AG09319 (cell line): Measurements from ENCODE around the gene SOAT2.

ENCODE experiments used
- DNase-seq: peaks from one replicate; pipeline ENCODE4 v3.0.0-alpha.2; 2010; ENCODE audit warnings: low read depth; ENCODE audit errors: extremely low read depth
- CTCF ChIP-seq: IDR thresholded peaks from 2 replicates; pipeline ENCODE4 v1.5.1; 2011; ENCODE audit warnings: low read depth, mild to moderate bottlenecking, inconsistent platforms, low read length, moderate library complexity

The SOAT2 gene

GRCh38 chr12:53058674-53059433 is 44.4 kb upstream of the SOAT2 start:
- no peak for TF ChIP-seq CTCF
- no peak for DNase-seq

GRCh38 chr12:53059434-53060063 is 43.7 kb upstream of the SOAT2 start:
- TF ChIP-seq CTCF = no peak
- no peak for DNase-seq

GRCh38 chr12:53060064-53060720 is 43.1 kb upstream of the SOAT2 start:
- no peak for TF ChIP-seq CTCF
- DNase-seq = no peak

- no peak for TF ChIP-seq CTCF
- no peak for DNase-seq
These were observed 42.5 kb upstream of the SOAT2 start for GRCh38 chr12:53060721-53061276.

GRCh38 chr12:53061404-53062010 is 41.8 kb upstream of the SOAT2 start:
- no peak for TF ChIP-seq CTCF
- no peak for DNase-seq

GRCh38 chr12:53062011-53062961 is 41.0 kb upstream of the SOAT2 start:
- no peak for TF ChIP-seq CTCF
- no peak for DNase-seq
